H9 (cell line): Measurements from ENCODE around the gene ANKRD11. TPM values are rescaled to one million over a fixed set of nuclear protein-coding genes. Genes with fewer than 3 reads are reported as not detected.

Experiments used
- DNase-seq: peaks from one replicate; pipeline ENCODE4 v3.0.0-alpha.2; 2017
- H2AFZ ChIP-seq: one replicate; pipeline ENCODE4 v1.6.1; 2013; ENCODE audit warnings: mild to moderate bottlenecking, low read length, control low read depth, moderate library complexity
- H2AK5ac ChIP-seq: 2 replicates; pipeline ENCODE4 v1.6.1; 2013; ENCODE audit warnings: low read length, control low read depth, mixed read lengths; ENCODE audit not compliant: insufficient read length
- H2BK120ac ChIP-seq: one replicate; pipeline ENCODE4 v1.6.1; 2013; ENCODE audit warnings: low read depth, mild to moderate bottlenecking, low read length, control low read depth, inconsistent platforms; ENCODE audit not compliant: poor library complexity, severe bottlenecking
- H2BK12ac ChIP-seq: 2 replicates; pipeline ENCODE4 v1.6.1; 2013; ENCODE audit warnings: low read length, control low read depth, mixed read lengths, low read depth; ENCODE audit not compliant: insufficient read length
- H2BK15ac ChIP-seq: 2 replicates; pipeline ENCODE4 v1.6.1; 2013; ENCODE audit warnings: low read depth, low read length, control low read depth
- H2BK20ac ChIP-seq: one replicate; pipeline ENCODE4 v1.6.1; 2013; ENCODE audit warnings: low read depth, mild to moderate bottlenecking, low read length, control low read depth, inconsistent platforms; ENCODE audit not compliant: poor library complexity, severe bottlenecking
- H2BK5ac ChIP-seq: 2 replicates; pipeline ENCODE4 v1.6.1; 2013; ENCODE audit warnings: low read length, control low read depth, mixed read lengths; ENCODE audit not compliant: insufficient read length
- H3K14ac ChIP-seq: 2 replicates; pipeline ENCODE4 v1.6.1; 2013; ENCODE audit warnings: low read length, control low read depth; ENCODE audit not compliant: insufficient read depth
- H3K18ac ChIP-seq: 2 replicates; pipeline ENCODE4 v1.6.1; 2013; ENCODE audit warnings: low read depth, mild to moderate bottlenecking, mixed read lengths, low read length, control low read depth; ENCODE audit not compliant: insufficient read length
- H3K23ac ChIP-seq: 2 replicates; pipeline ENCODE4 v1.6.1; 2013; ENCODE audit warnings: low read length, control low read depth, mixed read lengths, low read depth; ENCODE audit not compliant: insufficient read length
- H3K23me2 ChIP-seq: 2 replicates; pipeline ENCODE4 v1.6.1; 2013; ENCODE audit warnings: low read depth, mild to moderate bottlenecking, mixed read lengths, low read length, control low read depth; ENCODE audit not compliant: insufficient read length, poor library complexity, severe bottlenecking
- H3K27ac ChIP-seq: 2 replicates; pipeline ENCODE4 v1.5.1; 2013; ENCODE audit warnings: low read length, control low read depth, mixed read lengths, low read depth; ENCODE audit not compliant: insufficient read length
- H3K27me3 ChIP-seq: 2 replicates; pipeline ENCODE4 v1.6.1; 2013; ENCODE audit warnings: low read length, control low read depth, inconsistent platforms; ENCODE audit not compliant: insufficient read depth
- H3K4ac ChIP-seq: 2 replicates; pipeline ENCODE4 v1.6.1; 2013; ENCODE audit warnings: low read depth, mild to moderate bottlenecking, control low read depth, inconsistent platforms, low read length, moderate library complexity
- H3K4me1 ChIP-seq: 2 replicates; pipeline ENCODE4 v1.6.1; 2013; ENCODE audit warnings: low read length, control low read depth, inconsistent platforms; ENCODE audit not compliant: insufficient read depth
- H3K4me2 ChIP-seq: 2 replicates; pipeline ENCODE4 v1.6.1; 2013; ENCODE audit warnings: low read length, control low read depth, mixed read lengths; ENCODE audit not compliant: insufficient read length, insufficient read depth
- H3K56ac ChIP-seq: 2 replicates; pipeline ENCODE4 v1.6.1; 2013; ENCODE audit warnings: low read depth, mild to moderate bottlenecking, mixed read lengths, low read length, control low read depth; ENCODE audit not compliant: insufficient read length
- H3K79me1 ChIP-seq: 2 replicates; pipeline ENCODE4 v1.6.1; 2013; ENCODE audit warnings: low read depth, mild to moderate bottlenecking, moderate library complexity, low read length, control low read depth, inconsistent platforms; ENCODE audit not compliant: insufficient read depth, poor library complexity, severe bottlenecking
- H3K79me2 ChIP-seq: 2 replicates; pipeline ENCODE4 v1.6.1; 2013; ENCODE audit warnings: low read length, control low read depth, inconsistent platforms; ENCODE audit not compliant: insufficient read depth
- H3K9ac ChIP-seq: 2 replicates; pipeline ENCODE4 v1.6.1; 2013; ENCODE audit warnings: low read length, control low read depth, mixed read lengths; ENCODE audit not compliant: insufficient read length; ENCODE audit errors: extremely low read depth
- H3K9me3 ChIP-seq: one replicate; pipeline ENCODE4 v1.6.1; 2013; ENCODE audit warnings: low read depth, low read length, inconsistent platforms; ENCODE audit not compliant: control insufficient read depth
- H3T11ph ChIP-seq: one replicate; pipeline ENCODE4 v1.6.1; 2013; ENCODE audit warnings: mild to moderate bottlenecking, low read length, control low read depth, inconsistent platforms
- H4K20me1 ChIP-seq: one replicate; pipeline ENCODE4 v1.6.1; 2013; ENCODE audit not compliant: control insufficient read depth, insufficient read length, insufficient read depth
- H4K5ac ChIP-seq: 2 replicates; pipeline ENCODE4 v1.6.1; 2013; ENCODE audit warnings: low read depth, mild to moderate bottlenecking, mixed read lengths, low read length, control low read depth; ENCODE audit not compliant: insufficient read length
- H4K8ac ChIP-seq: replicated peaks from 2 replicates; pipeline ENCODE4 v1.6.1; 2013; ENCODE audit warnings: low read length, control low read depth, mixed read lengths, low read depth; ENCODE audit not compliant: insufficient read length
- H4K91ac ChIP-seq: 2 replicates; pipeline ENCODE4 v1.6.1; 2013; ENCODE audit warnings: low read depth, mild to moderate bottlenecking, moderate library complexity, mixed read lengths, low read length, control low read depth; ENCODE audit not compliant: insufficient read length
- H3K27ac Mint-ChIP-seq, 3 experiments: 2 replicates in 2 of 3; 3 replicates in 1 of 3; pipeline ENCODE4 v1.8.0; 2020 to 2021; ENCODE audit warnings: mixed read lengths in 3 of 3, mild to moderate bottlenecking in 1 of 3, moderate library complexity in 1 of 3
- H3K27me3 Mint-ChIP-seq: 2 replicates; pipeline ENCODE4 v1.8.0; 2021; ENCODE audit warnings: low read depth, mild to moderate bottlenecking, moderate library complexity, mixed read lengths
- H3K36me3 Mint-ChIP-seq, 3 experiments: 2 replicates in 2 of 3; 3 replicates in 1 of 3; pipeline ENCODE4 v1.8.0; 2020 to 2021; ENCODE audit warnings: low read depth in 3 of 3, mixed read lengths in 3 of 3; ENCODE audit not compliant: insufficient read depth in 1 of 3
- H3K4me1 Mint-ChIP-seq, 2 experiments: 2 replicates each; pipeline ENCODE4 v1.8.0; 2020; ENCODE audit warnings: mixed read lengths in 2 of 2
- H3K4me3 Mint-ChIP-seq, 2 experiments: 2 replicates in 1 of 2; 3 replicates in 1 of 2; pipeline ENCODE4 v1.8.0; 2020 to 2021; ENCODE audit warnings: mild to moderate bottlenecking in 2 of 2, mixed read lengths in 2 of 2, moderate library complexity in 1 of 2
- H3K9me3 Mint-ChIP-seq, 2 experiments: 2 replicates in 1 of 2; 3 replicates in 1 of 2; pipeline ENCODE4 v1.8.0; 2020; ENCODE audit warnings: mild to moderate bottlenecking in 2 of 2, mixed read lengths in 2 of 2, moderate library complexity in 1 of 2
- WGBS: extraction: QIAGEN DNeasy Blood & Tissue Kit; methylation state at CpG from one replicate; pipeline ENCODE4 v1.1.7; 2013; ENCODE audit warnings: missing lambda C conversion rate, low lambda C conversion rate, mixed read lengths; ENCODE audit not compliant: insufficient read length; ENCODE audit errors: extremely low coverage; 5-methylcytosine and 5-hydroxymethylcytosine counted together
- total RNA-seq: library from RNA; stranded (reverse); gene quantifications from 2 replicates; pipeline ENCODE4 v1.2.1, GENCODE V29; 2021
- TF ChIP-seq, protein P1 (sequence below): fragments of 200-600 bp; sonication (generic); conservative IDR thresholded peaks from 3 replicates; pipeline ENCODE4 v1.8.0; 2021; ENCODE audit warnings: antibody characterized with exemption, mild to moderate bottlenecking

Gene ANKRD11
- total RNA-seq, 1 experiment from 2014 or later = 181 TPM

GRCh38 chr16:89351645-89352044 is 138.7 kb downstream of the ANKRD11 start:
- Histone ChIP-seq H3K79me2 (peaks cover 59% of the 10 kb centered on the region), H3K9ac (no peak overlapping the region), H2AK5ac (no peak overlapping the region), H3K79me1 (peaks cover 3% of the 10 kb centered on the region), H3K56ac (no peak overlapping the region), H3K23me2 (no peaks in the 10 kb centered on the region), H2BK15ac (no peak overlapping the region), H3K14ac (no peak overlapping the region), H3K9me3 (no peaks in the 10 kb centered on the region), H3K27me3 (no peaks in the 10 kb centered on the region), H4K8ac (no peak overlapping the region), H4K5ac (no peak overlapping the region), H2AFZ (no peak overlapping the region), H3K4me1 (peaks cover 9% of the 10 kb centered on the region; the same call in 1 of the 2 replicates), H3K4ac (no peak overlapping the region), H3K4me2 (no peak overlapping the region), H2BK12ac (no peak overlapping the region), H2BK5ac (no peak overlapping the region), H4K20me1 (peaks cover 2% of the 10 kb centered on the region), H3K18ac (no peak overlapping the region), H2BK20ac (no peak overlapping the region), H2BK120ac (no peak overlapping the region), H3K27ac (no peak overlapping the region), H3T11ph (no peak overlapping the region), H3K23ac (no peak overlapping the region), H4K91ac (no peak overlapping the region)
- Mint-ChIP-seq H3K4me1 (peaks cover 34 to 44% of the 10 kb centered on the region in 2 experiments), H3K36me3 (no peaks in the 10 kb centered on the region; a peak in 1 of 7 replicates), H3K9me3 (no peaks in the 10 kb centered on the region), H3K4me3 (no peak overlapping the region; a peak in 1 of 5 replicates), H3K27ac (peak overlapping the region in 1 of 3 experiments; percentile 39; a peak in 3 of 7 replicates), H3K27me3 (no peaks in the 10 kb centered on the region)
- no CpG with 5 or more reads among the region's 12 CpGs for WGBS
- DNase-seq = no peak
- TF ChIP-seq, protein P1, sequence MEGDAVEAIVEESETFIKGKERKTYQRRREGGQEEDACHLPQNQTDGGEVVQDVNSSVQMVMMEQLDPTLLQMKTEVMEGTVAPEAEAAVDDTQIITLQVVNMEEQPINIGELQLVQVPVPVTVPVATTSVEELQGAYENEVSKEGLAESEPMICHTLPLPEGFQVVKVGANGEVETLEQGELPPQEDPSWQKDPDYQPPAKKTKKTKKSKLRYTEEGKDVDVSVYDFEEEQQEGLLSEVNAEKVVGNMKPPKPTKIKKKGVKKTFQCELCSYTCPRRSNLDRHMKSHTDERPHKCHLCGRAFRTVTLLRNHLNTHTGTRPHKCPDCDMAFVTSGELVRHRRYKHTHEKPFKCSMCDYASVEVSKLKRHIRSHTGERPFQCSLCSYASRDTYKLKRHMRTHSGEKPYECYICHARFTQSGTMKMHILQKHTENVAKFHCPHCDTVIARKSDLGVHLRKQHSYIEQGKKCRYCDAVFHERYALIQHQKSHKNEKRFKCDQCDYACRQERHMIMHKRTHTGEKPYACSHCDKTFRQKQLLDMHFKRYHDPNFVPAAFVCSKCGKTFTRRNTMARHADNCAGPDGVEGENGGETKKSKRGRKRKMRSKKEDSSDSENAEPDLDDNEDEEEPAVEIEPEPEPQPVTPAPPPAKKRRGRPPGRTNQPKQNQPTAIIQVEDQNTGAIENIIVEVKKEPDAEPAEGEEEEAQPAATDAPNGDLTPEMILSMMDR = no peak
